Measurements from ENCODE around the gene PACS2.

PACS2 gene

DNA sequence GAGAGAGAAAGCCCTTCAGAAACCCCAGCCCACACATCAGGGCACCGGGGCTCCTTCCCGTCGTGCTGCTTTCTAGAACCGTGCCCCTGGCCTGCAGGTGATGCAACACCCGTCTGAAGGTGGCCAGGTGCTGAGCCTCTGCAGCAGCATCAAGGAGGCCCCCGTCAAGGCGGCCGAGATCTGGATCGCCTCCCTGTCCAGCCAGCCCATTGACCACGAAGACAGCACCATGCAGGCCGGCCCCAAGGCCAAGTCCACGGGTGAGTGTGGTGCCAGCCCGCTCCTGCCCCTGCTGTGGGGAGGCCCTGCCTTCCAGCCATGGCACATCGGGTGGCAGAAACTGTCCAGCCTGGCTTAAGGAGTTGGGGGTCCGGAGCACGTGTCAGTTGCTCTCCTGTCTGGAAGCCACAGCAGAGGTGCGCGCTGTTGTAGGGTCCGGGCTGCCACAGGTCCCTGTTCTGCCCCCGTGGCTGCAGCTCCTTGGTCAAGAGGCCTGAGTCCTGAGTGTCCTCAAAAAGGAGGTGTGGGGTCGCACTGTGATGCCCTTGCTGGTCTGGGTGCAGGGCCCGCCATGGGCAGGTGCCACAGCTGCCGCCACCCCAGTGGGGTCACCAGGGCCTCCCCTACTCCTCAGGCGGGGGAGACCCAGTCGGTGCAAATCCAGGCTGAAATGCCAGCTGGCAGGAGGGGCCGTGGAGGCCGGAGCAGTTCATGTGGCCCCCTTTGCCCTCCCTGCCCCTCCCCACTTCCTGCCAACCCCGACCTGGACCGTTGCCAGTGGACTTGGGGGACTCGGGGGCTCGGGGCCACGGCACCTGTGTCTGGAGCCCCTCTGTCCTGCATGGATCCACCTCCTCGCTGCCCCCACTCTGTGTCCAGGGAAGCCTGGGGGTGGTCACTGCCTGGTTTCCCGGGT is 52.8 kb downstream of the PACS2 start:
- DNase-seq (ENCODE audit: low read depth, low spot score): no peak

DNA sequence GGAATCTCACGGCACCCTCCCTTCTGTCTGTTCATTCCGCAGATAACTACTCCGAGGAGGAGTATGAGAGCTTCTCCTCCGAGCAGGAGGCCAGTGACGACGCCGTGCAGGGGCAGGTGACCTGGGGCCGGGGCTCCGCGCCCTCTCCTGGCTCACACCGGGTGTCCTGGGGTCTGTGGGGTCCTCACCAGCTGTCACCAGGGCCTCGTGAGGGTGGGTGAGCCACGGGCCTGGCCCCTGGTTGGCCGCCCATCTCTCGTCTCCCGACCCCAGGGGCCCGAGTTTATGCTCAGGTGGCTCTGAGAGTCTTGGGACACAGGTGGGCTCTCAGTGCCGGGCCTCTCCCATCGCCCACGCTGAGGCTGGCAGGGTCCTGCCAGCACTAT is 53.5 kb downstream of the PACS2 start:
- DNase-seq (ENCODE audit: low read depth, low spot score): no peak

DNA sequence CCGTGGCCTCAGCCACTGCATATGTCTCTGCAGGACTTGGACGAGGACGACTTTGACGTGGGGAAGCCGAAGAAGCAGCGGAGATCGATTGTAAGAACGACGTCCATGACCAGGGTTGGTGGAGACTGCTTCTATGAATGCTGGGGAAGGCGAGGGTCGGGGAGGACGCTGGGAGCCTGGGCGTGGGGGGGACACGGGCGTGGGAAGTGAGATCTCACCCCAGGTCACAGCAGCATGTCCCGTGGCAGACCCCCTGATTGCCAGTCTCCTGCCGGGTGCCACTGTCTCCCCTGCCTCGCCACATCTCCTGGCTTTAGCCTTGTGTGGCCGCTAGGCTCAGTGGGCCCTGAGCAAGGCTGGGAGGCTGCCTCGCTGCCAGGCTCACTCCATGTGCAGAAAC is 53.9 kb downstream of the PACS2 start:
- no peak for DNase-seq (ENCODE audit: low read depth, low spot score)

DNA sequence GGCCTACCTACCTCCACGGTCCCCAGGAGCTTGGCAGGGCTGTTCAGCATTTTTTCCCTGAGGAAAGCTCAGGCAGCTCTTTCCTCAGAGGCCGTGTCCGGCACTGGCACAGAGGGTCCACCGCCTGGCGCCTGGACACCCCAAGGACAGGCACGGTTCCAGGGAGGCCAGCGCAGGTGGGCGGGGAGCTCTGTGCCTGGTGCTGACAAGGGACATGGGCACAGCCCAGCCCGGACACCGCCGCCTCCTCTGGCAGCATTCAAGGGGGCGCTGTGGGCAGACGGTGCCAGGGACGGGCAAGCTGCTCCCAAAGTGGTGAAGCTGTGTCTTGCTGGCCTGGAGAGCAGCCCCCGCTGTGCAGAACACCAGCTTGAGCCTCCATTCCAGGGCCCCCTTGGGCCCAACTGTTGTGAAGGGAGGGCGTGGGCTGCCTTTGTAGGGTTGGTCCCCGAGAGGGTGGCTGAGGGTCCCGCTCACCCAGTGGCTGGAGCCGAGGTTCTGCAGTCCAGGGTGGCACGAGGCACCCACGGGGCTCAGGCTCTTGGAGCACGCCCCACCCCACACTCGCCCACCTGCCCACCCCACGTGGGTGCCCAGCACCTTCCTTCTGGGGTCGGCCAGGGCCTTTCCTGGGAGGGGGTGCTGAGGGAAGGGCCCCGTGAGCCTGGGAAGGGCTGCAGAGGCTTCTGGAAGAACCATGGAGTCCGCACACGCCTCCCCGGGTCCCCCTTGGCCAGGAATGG is 54.5 kb downstream of the PACS2 start:
- DNase-seq (ENCODE audit: low read depth, low spot score): no peak

DNA sequence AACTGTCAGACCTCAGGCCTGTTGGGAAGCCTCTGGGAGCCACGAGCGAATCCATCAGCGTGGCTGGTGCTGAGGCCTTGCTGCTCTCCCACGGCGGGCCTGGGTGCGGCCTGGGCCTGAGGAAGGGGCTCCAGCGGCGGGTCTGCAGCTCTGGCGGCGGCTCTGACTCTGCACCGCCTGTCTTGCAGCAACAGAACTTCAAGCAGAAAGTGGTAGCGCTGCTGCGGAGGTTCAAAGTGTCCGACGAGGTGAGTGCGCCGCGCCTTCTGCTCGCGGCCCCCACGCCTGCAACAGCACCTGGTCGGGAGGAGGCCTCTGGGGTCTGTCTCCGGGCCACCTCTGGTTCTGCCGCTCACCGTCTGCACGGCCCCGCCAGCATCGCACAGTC is 55.1 kb downstream of the PACS2 start:
- no peak for DNase-seq (ENCODE audit: low read depth, low spot score)

DNA sequence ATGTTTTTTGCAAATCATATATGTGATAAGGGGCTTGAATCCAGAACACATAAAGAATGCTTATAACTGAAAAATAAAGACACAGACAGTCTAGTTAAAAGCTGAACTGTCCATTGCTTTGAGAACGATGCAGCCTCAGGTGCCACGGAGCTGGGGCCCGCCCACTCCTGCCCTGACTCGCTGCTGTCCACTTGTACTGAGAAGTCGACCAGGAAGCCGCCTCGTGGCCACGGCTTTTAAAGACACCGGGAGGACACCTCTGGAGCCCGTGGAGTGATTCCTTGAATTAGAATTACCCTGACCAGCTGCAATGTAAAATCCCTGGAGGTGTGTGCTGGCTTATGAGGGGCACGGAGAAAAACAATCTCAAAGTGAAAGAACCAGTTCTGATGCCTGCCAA is 59.8 kb downstream of the PACS2 start:
- DNase-seq (ENCODE audit: low read depth, low spot score): no peak

DNA sequence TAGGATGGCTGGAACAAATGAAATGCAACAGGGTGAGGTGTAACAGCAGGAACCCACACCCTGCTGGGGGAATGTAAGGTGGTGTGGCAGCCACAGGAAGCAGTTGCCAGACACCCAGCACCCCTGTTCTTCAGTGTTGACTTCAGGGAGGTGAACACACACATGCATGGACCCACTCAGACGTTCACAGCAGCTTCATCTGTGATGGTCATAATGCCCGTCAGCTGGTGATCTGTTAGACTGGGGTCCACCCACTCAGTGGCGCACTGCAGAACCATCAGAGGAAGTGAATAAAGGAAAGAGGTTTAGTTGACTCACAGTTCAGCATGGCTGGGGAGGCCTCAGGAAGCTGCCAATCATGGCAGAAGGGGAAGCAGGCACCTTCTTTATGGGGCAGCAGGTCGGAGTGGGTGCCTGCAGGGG is 61.1 kb downstream of the PACS2 start:
- no peak for DNase-seq (ENCODE audit: low read depth, low spot score)

DNA sequence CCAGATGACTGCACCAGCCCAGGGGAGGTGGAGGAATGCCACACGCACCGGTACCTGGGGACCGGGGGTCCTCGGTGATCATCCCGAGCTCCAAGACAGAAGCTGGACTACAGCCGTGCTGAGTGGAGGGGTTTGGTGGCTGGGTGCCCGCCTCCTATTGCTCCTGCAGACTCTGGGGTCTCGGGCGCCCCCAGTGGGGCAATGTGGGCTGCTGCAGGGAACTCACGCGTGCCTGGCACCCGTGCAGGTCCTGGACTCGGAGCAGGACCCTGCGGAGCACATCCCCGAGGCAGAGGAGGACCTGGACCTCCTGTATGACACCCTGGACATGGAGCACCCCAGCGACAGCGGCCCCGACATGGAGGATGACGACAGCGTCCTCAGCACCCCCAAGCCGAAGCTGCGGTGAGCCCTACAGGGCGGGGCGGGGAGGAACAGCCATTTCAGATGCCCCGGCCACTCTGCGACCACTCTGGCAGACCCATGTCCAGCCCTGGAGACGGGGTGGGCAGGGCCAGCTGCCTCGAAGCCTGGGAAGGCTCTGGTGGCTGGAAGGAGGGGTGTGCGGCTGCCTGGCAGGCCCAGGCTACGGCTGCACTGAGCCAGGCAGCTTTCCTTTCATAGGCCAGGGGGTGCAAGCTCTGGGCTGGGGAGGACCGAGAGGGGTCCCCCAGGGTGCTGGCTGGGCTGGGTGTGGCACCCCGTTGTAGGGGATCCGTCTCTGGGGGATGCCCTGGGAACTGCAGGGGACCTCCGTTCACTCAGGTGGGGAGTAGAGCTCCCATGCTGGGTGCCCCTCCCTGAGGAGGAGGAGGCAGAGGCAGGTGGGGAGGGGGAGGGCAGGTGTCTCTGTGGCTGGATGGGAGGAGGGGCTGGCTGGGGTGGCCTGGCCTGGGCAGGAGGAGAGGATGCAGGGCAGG is 62.2 kb downstream of the PACS2 start:
- DNase-seq (ENCODE audit: low read depth, low spot score): no peak

DNA sequence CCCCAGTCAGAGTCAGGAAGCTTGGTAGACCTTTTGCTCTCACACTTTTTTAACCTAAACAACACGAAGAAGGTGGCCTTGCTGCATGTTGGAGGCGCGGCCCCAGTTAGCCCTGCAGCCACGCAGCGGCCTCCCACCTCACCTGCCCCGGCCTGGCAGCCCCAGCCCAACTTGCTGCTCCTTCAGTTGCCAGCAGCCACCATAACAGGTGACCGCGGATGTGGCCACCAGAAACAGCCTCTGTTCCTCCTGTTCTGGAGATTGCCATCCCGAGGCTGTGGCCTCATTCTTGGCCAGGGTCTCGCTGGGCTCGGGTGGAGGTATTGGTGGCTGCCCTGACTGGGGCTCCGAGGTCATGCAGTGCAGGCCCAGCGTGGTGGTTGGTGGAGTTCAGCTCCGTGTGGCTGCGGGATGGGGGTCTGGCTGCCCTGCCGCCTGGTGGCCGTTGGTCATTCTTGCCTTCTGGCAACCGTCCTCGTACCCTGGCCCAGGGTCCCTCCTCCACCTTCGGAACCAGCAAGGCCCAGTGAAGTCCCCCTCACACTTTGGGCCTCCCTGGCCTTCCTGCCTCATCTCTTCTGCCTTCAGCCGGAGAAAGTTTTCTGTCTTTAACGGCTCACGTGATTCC is 63.1 kb downstream of the PACS2 start:
- no peak for DNase-seq (ENCODE audit: low read depth, low spot score)

DNA sequence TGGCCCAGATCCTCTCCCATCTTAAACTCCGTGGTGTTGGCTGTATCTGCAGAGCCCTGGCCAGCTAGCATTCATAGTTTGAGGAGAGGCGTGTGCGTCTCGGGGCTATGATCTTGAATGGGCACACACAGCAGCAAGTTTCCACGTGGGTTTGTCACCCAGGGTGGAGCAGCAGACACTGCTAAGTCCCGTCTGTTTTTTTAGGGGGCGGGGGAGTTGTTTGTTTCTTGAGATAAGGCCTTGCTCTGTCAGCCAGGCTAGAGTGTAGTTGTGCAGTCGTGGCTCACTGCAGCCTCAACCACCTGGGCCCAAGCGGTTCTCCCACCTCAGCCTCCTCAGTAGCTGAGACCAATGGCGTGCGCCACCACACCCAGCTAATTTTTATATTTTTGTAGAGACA is 63.7 kb downstream of the PACS2 start:
- no peak for DNase-seq (ENCODE audit: low read depth, low spot score)

DNA sequence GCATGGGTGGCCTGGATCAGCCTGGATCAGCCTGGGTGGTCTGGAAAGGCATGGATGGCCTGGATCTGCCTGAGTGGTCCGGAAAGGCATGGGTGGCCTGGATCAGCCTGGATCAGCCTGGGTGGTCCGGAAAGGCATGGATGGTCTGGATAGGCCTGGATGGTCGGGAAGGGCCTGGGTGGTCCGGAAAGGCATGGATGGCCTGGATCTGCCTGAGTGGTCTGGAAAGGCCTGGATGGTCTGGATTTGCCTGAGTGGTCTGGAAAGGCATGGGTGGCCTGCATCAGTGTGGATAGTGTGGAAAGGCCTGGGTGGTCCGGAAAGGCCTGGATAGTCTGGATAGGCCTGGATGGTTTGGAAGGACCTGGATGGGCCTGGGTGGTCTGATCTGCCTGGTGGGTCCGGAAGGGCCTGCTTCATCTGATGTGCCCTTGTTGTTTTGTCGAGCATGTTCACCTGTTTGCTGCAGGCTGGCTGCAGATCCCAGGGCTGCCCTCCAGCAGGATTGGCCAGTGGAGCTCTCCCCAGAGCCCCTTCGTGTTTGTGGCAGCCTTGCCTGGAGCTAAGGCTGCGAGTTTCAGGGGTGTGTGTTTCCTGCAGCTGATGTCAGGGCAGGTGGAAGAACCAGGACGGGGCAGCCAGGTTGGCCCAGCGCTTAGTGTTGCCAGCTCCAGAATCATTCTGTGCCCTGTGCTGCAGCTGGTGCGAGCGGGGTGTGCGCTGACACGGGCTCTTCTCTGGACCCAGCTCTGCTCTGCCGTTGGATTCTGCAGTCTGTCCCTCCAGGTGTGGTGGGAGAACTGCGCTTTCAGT is 64.5 kb downstream of the PACS2 start:
- no peak for DNase-seq (ENCODE audit: low read depth, low spot score)

DNA sequence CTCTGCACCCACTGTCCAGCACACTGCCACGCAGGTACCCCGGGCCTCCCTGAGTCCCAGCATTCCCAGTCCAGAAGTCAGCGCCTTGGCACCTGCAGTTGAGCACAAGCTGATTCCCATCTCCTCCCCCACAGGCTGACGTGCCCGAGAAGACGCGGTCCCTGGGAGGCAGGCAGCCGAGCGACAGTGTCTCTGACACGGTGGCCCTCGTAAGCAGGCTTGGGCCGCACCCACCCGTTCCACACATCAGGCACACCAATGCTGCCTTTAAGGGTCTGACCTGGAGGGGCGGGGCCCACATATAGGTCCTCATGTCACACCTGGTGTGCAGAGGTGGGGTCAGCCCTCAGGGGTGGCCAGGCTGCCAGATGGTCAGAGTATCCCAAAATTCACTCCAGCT is 65.4 kb downstream of the PACS2 start:
- DNase-seq (ENCODE audit: low read depth, low spot score): no peak

DNA sequence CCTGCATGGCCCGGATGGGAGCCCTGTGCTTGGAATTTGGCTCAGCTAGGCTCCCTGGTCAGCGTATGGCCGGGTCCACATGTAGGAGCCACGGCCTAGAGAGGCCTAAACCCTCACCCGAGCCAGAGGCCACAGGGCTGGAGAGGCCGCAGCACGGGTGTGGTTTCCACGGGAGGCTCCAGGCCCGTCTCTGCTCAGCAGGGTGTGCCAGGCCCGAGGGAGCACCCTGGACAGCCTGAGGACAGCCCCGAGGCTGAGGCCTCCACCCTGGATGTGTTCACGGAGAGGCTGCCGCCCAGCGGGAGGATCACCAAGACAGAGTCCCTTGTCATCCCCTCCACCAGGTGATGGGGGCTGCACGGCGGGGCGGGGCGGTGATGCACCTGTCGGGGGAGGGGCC is 66.2 kb downstream of the PACS2 start:
- DNase-seq (ENCODE audit: low read depth, low spot score): no peak

DNA sequence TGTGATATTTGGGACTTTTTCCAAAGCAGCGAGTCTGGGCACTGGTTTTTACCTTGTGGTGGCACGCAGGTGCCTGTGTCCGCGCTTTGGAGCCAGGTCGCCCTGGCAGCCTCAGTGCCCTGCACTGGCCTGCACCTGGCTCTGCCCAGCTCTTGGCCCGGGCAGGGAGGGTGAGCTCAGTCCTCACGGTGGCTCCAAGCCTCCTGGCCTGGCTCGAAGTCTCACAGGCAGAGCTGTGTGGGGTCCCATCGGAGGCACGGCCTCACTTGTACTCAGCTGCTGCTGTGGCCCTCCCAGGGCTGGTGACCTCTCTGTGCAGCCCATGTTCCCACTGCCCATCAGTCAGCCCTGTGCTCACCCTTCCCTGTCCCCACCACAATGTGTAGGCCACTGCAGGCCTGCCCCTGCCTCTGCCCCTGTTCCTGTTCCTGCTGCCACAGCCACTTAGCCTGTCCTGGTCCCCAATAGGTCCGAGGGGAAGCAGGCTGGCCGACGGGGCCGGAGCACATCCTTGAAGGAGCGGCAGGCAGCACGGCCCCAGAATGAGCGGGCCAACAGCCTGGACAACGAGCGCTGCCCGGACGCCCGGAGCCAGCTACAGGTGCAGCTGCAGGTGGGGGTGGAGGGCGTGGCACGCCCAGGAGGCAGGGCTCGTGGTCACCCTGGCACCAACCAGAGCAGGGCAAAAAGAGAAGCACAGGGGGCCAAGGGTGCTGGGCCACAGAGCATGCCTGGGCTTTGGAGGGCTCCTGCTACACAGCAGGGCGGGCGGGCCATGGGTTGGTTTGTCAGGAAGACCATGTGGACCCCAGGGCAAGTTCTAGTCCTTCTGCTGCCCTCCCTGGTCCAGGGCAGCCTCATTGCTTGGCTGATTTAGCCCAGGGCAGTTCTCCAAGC is 67.1 kb downstream of the PACS2 start:
- DNase-seq (ENCODE audit: low read depth, low spot score): no peak

DNA sequence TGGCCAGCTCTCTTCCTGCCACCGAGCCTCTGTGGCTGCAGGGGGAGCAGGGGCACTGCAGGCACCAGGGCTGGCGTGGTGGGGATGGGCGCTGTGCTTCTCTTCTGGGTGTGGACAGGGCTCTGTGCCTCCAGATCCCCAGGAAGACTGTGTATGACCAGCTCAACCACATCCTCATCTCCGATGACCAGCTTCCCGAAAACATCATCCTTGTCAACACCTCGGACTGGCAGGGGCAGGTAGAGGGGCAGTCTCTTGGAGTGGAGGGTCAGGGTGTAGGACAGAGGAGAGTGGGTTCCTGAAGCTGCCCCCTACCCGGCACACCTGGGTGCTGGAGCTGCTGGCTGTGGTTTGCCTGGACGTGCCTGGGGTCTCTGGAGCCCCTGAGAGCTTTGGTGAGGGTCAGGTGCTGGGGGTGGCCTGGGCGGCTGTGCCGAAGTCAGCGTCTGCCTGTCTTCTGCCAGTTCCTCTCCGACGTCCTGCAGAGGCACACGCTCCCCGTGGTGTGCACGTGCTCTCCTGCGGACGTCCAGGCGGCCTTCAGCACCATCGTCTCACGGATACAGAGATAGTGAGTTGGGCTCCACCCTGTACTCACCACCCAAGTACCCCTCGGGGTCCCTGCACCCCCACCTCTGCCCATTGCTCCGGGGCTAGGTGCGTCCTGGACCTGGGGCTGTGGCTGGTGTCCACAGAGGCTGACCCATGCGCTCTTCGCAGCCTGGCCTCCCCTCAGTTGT is 68.0 kb downstream of the PACS2 start:
- no peak for DNase-seq (ENCODE audit: low read depth, low spot score)

DNA sequence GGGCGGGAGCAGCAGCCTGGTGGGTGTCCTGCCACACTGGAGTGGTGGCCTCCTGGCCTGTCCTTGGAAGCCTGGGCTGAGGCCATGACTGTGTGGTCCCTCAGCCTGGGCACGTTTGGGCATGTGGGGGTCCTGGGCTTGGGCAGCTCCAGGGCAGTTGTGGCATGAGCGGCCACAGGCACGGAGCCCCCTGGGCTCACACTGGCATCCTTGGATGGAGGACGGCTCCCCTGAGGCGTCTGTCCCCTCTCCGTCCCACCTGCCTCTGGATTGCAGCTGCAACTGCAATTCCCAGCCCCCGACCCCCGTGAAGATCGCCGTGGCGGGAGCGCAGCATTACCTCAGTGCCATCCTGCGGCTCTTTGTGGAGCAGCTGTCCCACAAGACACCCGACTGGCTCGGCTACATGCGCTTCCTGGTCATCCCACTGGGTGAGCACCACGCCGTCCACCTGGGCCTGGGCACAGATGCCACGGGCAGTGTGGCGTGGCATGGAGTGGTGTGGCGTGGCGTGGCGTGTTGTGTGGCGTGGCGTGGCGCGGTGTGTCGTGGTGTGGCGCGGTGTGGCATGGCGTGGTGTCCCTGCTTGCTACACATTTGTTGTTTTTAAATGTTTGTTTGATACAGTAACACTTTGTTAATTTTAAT is 68.7 kb downstream of the PACS2 start:
- no peak for DNase-seq (ENCODE audit: low read depth, low spot score)

DNA sequence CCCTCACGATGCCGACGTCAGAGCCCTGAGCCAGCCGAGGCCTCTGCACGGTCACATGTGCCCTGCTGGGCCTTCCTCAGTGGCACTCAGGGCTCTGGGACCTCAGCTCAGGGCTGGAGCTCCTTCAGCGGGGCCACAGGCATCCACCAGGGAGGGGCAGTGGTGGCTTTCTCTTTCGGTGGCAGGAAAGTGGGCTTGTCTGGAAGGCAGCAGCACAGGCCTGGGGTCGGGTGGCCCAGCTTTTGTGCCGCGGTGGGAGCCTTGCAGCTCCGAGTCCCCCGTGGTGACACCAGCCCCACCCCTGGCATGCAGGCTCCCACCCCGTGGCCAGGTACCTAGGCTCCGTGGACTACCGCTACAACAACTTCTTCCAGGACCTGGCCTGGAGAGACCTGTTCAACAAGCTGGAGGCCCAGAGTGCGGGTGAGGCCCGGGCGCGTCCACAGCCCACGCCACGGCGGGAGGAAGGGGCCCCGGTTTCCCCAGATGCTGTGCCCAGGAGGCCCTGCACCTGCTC is 69.6 kb downstream of the PACS2 start:
- DNase-seq (ENCODE audit: low read depth, low spot score): no peak
